Measurements from ENCODE around the gene SPACA4. TPM values are rescaled to one million over a fixed set of nuclear protein-coding genes. Genes with fewer than 3 reads are reported as not detected.

The SPACA4 gene, protein sequence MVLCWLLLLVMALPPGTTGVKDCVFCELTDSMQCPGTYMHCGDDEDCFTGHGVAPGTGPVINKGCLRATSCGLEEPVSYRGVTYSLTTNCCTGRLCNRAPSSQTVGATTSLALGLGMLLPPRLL
- not detected in 2 replicates for total RNA-seq

DNA sequence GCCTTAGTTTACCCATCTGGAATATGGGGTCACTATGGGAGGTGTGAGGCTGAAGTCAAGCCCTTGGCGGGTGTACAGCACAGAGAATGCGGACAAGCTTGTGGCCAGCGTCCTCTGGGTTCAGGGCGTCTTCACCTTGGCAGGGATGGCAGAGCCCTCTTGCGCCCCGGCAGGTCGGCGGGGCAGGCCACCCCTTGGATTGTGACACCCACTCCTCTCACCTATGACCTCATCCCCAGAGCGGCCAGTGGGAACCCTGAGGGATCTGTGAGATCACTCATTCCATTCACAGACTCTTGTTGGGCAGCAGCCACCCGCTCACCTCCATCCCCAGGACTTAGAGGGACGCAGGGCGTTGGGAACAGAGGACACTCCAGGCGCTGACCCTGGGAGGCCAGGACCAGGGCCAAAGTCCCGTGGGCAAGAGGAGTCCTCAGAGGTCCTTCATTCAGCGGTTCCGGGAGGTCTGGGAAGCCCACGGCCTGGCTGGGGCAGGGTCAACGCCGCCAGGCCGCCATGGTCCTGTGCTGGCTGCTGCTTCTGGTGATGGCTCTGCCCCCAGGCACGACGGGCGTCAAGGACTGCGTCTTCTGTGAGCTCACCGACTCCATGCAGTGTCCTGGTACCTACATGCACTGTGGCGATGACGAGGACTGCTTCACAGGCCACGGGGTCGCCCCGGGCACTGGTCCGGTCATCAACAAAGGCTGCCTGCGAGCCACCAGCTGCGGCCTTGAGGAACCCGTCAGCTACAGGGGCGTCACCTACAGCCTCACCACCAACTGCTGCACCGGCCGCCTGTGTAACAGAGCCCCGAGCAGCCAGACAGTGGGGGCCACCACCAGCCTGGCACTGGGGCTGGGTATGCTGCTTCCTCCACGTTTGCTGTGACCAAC, at the start of gene SPACA4:
Gene SPACA4 (plus strand): TSS at position 280 of the 896 bp plus-strand sequence. CDS start 237 bp downstream, at position 517.

DNA sequence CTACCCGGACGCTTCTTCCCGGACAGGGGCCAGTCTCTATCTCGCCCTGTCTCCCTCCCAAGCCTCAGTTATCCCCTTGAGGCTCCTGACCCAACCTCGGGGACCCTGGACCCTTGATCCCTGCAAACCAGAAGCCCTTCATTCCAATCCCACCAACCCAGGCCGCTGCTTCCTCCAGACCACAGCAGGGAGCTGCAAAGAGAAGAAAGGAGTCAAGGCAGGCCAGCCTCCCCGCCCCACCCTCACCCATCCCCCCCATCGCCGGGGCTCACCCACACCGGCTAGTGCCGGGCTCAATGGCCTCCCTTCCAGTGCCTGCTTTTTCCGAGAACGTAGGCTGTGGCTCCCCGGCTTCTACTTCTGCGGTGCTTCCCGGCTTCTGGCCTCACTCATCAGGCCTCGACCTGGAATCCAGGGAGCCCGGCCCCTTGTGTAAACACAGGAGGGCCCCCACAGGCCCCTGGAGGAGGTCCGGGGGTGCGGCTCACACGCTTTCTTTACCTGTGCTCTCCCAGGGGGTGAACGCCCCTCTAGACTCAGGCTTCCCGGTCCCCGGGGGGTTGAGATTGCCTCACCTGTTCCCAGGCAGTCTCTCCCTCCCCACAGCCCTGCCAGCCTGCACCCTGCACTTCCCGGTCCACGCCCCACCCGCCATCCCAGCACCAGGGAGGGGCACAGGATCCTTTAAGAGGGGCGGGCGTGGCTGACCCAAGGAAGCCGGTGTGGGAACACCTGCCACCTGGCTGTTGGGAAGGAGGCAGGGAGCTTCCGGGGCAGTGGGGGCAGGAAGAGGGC, 8.1 kb downstream of the SPACA4 start, which contains the start of gene FAM83E:
Gene FAM83E (minus strand): TSS at position 641 of the 795 bp plus-strand sequence. CDS start 1,704 bp downstream, outside the sequence.

DNA sequence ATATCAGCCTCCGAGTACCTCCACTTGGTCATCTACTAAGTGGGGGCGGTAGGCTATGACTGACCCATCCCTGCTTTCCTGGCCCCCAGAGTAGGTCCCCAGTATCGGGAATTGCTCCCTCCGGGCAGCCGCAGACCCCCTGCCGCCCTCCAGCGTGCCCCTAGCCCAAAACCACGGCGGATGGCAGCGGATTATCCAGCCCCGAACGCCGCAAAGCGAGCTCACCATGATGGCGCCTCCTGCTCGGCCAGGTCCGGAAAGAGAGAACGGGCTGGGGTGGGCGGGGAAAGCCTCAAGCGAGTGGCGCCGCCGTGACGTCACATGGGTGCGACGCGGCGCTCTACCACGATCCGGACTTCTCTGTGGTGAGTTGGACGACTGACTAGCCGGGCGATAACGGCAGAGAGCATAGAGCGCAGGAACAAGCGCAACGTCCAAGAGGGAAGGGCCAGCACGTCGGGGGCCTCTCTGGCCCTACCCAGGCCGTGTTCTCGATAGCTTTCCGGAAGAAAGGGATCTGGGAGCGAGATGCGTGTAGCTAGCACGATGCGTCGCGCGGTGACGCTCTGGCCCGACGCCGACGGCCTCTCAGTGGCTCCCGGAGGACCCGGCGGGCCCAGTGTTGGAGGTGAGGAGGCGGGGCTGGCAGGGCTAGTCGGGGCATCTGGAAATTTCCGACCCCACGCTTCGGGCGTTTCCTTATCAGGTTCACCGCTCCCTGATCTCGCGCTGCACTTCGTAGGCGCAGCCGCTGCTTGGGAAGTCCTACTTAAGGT, 12.6 kb downstream of the SPACA4 start, which contains the start of the genes RPL18 and SPHK2:
Gene RPL18 (minus strand): TSS at position 263 of the 776 bp plus-strand sequence. CDS start 35 bp downstream, at position 228.
Gene SPHK2 (plus strand): TSS at position 591 of the 776 bp plus-strand sequence. CDS start 1,009 bp downstream, outside the sequence.

DNA sequence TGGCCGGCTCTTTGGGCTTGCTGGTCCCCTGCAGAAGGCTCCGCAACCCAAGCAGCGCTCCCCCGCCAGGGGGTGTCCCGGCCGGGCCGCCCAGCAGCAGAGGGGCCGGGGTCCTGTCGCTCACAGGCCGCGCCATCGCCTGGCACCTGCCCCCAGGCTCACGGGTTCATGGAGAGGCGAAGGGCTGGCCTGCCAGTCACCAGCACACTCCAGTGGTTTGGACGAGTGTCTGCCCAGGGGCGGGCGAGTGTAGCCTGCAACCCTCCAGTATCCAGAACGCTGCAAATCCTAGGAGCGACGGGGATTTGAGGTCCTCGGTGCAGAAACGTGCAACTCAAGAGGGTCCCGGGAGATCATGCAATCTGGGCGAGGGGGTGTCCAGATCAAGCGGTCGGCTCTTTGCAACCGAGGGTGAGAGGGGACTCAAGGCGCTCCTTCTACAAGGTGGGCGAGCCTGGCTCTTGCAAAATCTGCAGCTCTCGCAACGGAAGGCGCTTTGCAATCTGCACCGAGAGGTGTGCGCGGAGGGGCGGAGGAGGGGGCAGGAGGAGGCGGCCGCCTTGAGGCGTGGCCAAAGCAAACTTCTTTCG, 30.4 kb downstream of the SPACA4 start, which contains the start of gene DBP:
Gene DBP (minus strand): TSS at position 521 of the 590 bp plus-strand sequence. CDS start 385 bp downstream, at position 136.

DNA sequence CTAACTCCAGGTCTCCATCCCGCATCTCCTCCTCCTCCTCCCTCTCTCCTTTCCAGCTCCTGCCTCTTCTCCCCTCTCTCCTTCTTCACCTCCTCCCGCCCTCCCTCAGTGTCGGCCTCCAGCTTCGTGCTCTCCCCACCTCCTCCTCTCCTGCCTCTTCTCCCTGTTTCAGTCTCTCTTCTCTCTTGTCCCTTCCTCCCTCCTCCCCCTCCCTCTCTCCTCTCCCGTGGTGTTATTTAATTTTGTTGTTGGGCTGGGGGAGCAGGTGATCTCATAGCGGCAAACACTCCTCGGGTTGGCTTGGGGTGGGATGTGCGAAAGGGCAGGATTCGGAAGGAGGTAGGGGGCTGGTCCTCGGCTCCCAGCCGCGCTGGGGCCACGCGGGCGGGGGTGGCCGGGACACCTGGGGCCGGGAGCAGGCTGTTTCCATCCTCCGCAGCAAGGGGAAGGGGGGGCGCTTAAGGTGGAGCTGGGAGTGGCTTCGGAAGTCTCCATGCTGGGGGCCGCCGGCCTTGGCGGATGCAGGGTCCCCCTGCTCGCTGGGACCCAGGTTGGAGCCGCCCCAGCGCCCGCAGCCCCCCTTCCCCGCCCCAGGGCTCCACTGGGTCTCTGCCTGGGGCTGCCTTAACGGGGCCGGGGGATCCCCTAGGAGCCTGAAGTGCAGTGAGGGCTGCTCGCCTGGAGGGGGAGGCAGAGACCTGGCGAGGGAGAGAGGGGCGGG, 39.6 kb downstream of the SPACA4 start, which contains the start of gene CA11:
Gene CA11 (minus strand): TSS at position 187 of the 721 bp plus-strand sequence. CDS start 555 bp downstream, outside the sequence.

Other genes starting within 250 kb of the SPACA4 start
- gene TMEM143, start 242.8 kb upstream of the SPACA4 start, total RNA-seq: 1.7 and 2.7 TPM in 2 replicates
- gene SYNGR4, start 242.4 kb upstream of the SPACA4 start, total RNA-seq: not detected in 2 replicates
- gene KDELR1, start 215.2 kb upstream of the SPACA4 start, total RNA-seq: 34.7 and 35.4 TPM in 2 replicates
- gene GRIN2D, start 213.1 kb upstream of the SPACA4 start, total RNA-seq: 0.26 and 0.33 TPM in 2 replicates
- 14.7 and 24.4 TPM in 2 replicates for gene GRWD1, start 160.8 kb upstream of the SPACA4 start, total RNA-seq
- gene KCNJ14, start 151.2 kb upstream of the SPACA4 start, total RNA-seq: 0.11 and 0.26 TPM in 2 replicates
- 54.6 and 64.6 TPM in 2 replicates for gene CYTH2, start 137.4 kb upstream of the SPACA4 start, total RNA-seq
- under 0.01 TPM in 1 of 2 replicates, not detected in the other for gene LMTK3, start 94.9 kb upstream of the SPACA4 start, total RNA-seq
- gene SULT2B1, start 54.6 kb upstream of the SPACA4 start, total RNA-seq: 0.11 TPM in 1 of 2 replicates, not detected in the other
- 0.22 and 0.60 TPM in 2 replicates for gene FAM83E, start 8.3 kb downstream of the SPACA4 start, total RNA-seq
- 2,542 and 4,069 TPM in 2 replicates for gene RPL18, start 12.4 kb downstream of the SPACA4 start, total RNA-seq
- gene SPHK2, start 12.8 kb downstream of the SPACA4 start, total RNA-seq: 4.0 and 4.9 TPM in 2 replicates
- 1.9 and 2.1 TPM in 2 replicates for gene DBP, start 30.6 kb downstream of the SPACA4 start, total RNA-seq
- gene CA11, start 39.4 kb downstream of the SPACA4 start, total RNA-seq: 4.0 and 9.8 TPM in 2 replicates
- not detected in 2 replicates for gene NTN5, start 66.3 kb downstream of the SPACA4 start, total RNA-seq
- gene FUT2, start 89.2 kb downstream of the SPACA4 start, total RNA-seq: not detected in 2 replicates
- 0.09 and 0.11 TPM in 2 replicates for gene MAMSTR, start 113.0 kb downstream of the SPACA4 start, total RNA-seq
- gene RASIP1, start 133.9 kb downstream of the SPACA4 start, total RNA-seq: 52.8 and 61.2 TPM in 2 replicates
- 0.43 and 0.52 TPM in 2 replicates for gene IZUMO1, start 140.2 kb downstream of the SPACA4 start, total RNA-seq
- 7.8 and 9.8 TPM in 2 replicates for gene FUT1, start 145.9 kb downstream of the SPACA4 start, total RNA-seq
- gene FGF21, start 148.8 kb downstream of the SPACA4 start, total RNA-seq: not detected in 2 replicates
- 23.5 and 26.8 TPM in 2 replicates for gene BCAT2, start 204.3 kb downstream of the SPACA4 start, total RNA-seq
- 3.0 and 6.2 TPM in 2 replicates for gene HSD17B14, start 229.7 kb downstream of the SPACA4 start, total RNA-seq